ENCODE results near the gene TLNRD1.

DNA sequence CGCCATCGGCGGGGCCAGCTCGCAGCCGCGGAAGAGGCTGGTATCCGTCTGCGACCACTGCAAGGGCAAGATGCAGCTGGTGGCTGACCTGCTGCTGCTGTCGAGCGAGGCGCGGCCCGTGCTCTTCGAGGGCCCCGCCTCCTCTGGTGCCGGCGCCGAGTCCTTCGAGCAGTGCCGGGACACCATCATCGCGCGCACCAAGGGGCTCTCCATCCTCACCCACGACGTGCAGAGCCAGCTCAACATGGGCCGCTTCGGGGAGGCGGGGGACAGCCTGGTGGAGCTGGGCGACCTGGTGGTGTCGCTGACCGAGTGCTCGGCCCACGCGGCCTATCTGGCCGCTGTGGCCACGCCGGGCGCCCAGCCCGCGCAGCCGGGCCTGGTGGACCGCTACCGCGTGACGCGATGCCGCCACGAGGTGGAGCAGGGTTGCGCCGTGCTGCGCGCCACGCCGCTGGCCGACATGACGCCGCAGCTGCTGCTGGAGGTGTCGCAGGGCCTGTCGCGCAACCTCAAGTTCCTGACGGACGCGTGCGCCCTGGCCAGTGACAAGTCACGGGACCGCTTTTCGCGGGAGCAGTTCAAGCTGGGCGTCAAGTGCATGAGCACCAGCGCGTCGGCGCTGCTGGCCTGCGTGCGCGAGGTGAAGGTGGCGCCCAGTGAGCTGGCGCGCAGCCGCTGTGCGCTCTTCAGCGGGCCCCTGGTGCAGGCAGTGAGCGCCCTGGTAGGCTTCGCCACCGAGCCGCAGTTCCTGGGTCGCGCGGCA, 1.8 kb downstream of the TLNRD1 start:
- TF ChIP-seq, protein P1, sequence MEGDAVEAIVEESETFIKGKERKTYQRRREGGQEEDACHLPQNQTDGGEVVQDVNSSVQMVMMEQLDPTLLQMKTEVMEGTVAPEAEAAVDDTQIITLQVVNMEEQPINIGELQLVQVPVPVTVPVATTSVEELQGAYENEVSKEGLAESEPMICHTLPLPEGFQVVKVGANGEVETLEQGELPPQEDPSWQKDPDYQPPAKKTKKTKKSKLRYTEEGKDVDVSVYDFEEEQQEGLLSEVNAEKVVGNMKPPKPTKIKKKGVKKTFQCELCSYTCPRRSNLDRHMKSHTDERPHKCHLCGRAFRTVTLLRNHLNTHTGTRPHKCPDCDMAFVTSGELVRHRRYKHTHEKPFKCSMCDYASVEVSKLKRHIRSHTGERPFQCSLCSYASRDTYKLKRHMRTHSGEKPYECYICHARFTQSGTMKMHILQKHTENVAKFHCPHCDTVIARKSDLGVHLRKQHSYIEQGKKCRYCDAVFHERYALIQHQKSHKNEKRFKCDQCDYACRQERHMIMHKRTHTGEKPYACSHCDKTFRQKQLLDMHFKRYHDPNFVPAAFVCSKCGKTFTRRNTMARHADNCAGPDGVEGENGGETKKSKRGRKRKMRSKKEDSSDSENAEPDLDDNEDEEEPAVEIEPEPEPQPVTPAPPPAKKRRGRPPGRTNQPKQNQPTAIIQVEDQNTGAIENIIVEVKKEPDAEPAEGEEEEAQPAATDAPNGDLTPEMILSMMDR (conservative IDR thresholded peaks at IDR 0.05): no peak
- TF ChIP-seq EZH2 (IDR thresholded peaks at IDR 0.05; ENCODE audit: low read depth): no peak

Measured in PC-9 (cell line).